GM18499 (cell line): ENCODE measurements around the gene GTSE1.

Experiments
- ATAC-seq: cut with Tn5 transposase; IDR thresholded peaks from one replicate; pipeline ENCODE4 v1.9.1; 2021; ENCODE audit warnings: moderate number of reproducible peaks; ENCODE audit not compliant: insufficient read depth, unreplicated experiment

GTSE1 gene

DNA sequence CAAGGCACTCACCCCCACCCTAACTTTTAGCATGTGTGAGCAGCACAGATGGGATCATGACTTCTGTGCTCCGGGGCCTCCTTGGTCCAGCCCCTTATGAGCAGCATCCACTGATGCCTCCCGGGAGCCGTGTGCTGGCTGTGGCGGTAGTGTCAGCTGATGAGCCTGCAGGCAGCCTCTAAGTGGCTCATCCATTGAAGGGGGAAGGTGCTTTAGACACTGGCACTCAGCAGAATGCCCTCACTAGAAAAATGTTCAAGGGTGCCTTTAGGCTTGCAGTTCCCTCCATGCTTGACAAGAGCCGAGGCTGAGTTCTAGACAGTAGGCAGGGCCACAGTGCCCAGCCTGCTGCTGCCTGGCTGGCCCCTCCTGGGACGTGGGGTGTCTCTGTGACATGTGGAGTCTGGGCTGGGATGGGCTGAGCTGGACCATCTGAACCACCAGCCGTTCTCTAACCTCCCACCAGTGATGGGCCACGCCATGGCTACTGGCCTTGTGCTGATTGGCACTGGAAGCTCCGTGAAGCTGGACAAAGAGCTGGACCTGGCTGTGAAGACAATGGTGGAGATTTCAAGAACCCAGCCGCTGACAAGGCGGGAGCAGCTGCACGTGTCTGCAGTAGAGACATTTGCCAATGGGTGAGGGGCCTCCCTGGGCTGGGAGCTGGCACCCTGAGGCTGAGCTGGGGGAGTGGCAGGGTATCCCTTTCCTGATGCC is 23.1 kb upstream of the GTSE1 start:
- no peak for ATAC-seq

DNA sequence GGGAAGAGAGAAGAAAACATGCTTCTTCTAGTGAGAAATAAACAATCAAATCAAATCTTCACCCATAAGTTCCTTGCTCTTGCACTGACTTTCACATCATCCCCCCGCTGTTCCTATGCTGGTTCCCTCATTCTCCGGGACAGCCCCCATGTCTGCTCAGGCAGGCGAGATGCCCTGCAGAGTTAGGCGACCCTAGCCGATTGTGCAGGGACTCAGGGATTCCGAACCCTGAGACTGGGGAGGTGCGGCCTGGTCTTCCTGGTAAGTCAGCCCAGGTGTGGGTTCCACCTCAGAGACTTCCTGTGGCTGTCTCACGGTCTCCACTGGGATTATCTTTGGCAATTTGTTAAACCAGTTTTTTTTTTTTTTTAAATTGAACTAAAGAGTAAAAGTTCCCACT is 22.3 kb upstream of the GTSE1 start:
- no peak for ATAC-seq

DNA sequence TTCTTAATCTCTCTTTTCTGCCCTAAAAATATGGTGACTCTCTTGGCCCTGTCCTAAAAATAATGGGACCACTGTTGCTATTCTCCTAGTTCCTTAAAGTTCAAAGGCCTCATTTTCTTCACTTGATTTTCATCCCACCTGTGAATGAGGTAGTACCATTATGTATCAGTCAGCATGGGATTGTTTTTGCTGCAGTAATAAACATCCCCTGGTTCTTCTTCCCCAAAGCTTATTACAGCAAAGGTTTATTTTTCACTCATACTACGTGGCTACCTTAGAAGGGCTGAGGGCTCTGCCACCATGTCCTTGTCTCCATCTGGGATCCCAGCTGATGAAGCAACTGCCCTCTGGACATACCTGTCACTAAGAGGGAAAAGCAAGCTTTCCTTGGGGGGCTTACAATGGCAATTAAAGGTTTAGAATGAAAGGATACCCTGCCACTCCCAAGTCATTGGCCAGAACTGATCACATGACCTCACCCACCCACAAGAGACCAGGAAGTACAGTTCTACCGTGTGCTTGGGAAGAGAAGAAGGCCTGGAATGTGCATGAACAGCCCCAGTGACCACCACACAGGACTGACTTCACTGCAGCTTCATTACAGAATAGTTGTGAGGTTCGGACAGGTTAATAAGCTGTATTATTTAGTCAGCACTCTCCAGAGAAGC is 21.1 kb upstream of the GTSE1 start:
- no peak for ATAC-seq

DNA sequence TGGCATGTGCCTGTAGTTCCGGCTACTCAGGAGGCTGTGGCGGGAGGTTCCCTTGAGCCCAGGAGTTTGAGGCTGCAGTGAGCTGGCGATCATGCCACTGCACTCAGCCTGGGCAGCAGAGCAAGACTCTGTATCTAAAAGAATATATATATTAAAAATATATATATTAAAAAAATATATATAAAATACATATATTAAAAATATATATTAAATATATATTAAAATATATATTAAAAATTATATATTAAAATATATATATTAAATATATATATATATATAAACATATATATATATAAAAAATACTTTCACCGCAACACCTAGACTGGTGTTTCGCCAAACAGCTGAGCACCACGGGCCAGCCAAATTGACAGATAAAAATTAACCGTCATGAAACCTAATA is 20.1 kb upstream of the GTSE1 start:
- no peak for ATAC-seq

DNA sequence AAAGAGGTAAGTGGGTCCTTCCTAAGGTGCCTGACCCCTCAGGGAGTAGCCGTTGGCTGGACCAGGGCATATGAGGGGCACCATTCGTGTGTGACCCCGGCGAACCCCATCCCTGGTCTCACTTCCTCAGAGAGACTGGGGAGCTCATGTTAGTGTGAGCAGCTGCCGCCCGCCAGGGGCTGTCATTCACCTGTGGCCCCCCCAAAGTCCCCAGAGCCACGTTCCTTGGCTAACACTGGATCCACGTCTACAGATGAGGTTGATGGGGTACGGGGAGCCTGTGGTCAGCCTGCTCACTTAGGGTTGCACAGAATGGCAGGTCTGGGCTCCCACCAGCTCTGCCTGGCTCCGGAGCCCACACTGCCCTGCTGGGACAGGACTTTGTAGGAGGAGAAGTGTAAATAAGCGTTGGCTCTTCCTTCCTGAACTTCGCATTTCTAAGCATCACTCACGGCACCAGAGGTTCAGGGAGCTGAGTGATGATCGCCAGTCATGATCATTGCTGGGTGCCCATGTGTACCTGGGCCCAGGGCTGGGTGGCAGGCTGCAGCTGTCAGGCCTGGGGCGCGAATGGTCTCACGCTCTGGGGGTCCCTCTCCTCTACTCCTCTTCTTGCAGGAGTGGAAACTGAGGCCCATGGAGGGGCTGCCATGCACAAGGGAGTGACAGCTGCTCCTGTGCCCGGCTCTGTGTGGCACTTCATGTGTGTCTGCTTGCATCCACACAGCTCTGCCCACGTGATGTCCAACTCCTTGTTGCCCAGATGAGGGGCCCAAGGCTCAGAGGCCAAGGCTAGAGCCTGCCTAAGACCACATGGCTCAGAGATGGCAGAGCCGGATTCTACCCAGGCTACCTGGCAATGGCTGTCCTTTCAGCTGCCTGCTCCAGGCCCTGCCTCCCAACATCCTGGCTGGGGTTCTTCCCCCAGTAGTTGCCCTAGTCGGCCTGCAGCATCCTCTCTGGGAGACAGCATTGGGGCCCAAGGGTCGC is 17.7 kb upstream of the GTSE1 start:
- ATAC-seq = no peak

DNA sequence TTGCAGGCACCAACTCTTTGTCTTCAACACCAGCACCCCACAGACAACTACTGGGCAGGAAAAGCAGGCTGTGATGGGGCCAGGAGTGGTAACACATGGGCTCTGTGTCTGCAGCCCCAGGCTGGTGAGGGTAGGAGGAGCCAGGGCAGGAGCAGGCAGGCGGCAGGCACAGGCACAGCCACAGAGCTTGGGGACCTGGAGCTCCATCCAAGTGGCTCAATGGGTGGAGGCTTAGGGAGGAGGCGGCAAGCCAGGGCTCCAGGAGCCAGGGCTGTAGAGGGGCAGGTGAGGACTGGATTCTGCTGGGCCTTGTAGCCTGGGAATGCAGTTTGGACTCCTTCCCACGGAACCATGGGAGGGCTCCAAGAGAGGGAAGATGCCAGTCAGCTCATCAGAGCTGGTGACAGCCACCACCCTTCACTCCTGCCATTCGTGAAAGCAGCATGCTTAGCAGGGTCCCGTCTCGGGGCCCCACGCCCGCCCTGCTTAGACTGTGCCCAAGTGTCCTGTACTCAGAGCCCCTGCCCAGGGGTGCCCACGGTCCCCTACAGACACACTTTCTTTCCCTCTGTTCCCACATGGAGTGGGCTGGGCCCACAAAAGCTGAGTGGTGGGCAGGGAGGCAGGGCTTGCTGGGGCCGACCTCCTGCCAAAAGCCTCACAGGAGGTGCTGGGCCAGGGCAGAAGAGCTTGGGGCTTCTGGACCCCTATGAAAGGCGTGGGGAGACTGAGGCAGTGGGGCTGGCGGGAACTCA is 16.4 kb upstream of the GTSE1 start:
- no peak for ATAC-seq

DNA sequence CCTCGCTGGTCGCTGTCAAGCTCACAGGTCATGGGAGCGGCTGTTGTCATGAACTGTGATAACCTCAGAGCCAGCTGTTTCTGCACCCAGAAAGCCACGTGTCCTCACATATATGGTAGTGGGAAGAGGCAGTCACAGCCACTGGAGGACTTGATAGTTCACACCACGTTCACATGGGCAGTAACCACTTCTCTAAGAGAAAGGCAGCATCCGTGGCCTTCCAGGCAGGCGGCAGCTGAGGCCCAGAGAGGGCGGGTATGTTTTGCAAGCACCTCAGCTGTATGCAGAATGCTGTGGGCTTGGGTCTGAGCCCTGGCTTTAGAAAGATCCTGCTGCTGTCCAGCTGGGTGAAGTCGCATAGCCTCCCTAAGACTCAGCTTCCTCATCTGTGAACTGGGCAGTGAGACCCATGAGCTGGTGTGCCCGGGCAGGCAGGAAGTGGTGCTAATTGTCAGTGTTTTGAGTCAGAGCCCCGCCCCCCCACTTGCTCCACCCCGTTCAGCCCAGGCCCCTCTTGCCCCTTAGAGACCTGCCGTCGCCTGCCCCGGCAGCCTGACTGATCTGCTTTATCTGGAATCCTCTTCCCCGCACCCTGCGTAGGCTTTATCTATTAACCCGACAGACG is 15.6 kb upstream of the GTSE1 start:
- ATAC-seq = no peak

DNA sequence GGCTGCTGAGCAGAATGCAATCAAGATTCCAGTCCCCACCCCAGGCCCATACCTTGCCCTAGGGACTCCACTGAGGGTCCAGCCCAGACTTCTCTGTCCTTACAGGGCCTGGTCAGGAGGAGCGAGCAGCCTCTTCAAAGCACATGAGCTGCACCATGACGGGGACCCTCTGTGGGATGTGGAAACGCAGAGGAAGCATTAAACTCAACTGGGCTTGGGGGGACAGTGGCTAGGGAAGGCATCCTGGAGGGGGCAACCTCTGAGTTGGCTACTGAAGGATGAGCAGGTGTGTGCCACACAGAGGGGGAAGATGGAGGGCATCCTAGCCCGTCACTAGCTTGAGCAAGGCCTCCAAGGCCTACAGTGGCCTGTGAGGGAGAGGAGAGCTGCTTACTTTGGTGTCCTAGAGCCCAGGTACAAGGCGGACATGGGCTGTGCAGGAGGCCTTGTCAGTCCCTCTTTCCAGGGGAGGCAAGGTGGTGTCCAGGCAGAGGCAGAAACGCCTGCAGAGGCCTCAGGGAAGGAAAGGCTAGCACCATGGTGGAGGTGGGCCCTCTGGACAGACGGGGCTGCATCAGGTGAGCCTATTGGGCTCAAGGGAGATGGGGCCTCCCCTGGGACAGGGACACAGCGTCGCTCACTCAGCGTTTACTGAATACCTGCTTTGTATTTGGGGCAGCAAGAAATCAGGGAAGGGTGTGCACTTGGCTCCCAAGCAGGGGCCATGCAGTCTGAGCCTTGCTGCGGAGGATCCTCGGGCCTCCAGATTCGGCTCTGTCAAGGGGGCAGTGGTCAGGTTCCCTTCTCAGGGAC is 14.6 kb upstream of the GTSE1 start:
- ATAC-seq = no peak

DNA sequence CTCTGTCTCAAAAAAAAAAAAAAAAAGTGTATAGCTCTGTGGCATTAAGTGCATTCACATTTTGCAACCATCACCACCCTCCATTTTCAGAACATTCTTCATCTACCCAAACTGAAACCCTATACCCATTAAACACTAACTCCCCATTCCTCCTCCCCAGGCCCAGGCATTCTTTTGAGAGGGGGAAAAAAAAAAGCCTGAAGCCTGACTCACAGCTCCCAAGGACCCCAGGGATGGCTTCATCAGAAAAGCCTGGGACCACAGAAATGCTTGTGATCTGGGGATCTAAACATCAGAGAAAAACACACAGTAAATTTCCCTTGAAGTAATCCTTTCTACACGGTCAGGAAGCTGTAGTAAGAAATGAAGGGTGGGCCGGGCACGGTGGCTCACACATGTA is 10.7 kb upstream of the GTSE1 start:
- no peak for ATAC-seq

DNA sequence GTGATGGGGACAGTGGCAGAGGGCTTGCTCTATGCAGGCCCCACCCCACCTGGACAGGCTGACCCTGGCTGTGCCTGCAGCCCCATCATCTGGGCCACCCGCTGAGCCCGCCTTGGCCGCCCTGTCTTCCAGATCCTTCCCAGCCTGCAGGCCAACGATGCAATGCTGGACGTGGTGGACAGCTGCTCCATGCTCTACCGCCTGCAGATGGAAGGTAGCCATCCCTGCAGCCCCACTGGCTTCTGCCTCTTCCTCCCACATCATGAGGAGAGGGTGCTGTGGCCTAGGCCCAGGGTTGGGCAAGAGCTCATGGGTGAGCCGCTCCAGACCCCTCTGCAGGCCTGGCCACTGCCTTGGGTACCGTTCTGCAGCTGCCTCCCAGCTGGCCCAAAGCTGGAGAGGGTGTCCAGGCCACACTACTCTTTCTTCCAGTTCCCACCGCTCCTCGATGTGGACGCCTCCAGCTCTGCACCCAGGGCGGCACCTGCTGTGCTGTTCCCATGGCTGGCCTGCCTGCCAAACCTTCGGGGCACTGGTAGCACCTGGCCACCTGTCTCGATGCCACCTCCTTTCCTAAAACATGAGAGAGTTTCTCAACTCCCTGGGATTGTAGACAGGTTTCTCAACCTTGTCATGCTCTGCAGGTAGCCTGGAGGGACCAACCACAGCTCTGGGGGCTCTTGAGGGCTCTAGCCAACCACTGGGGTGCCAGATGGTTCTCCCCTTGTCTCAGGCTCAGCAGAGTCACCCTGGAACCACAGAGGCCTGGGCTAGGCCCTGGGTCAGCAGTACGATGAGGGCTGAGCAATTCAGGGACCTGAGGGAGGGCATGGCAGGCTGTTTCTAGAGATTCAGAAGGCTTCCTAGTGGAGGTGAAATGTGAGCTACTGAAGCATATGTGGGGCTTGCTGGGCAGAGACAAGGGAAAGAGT is 9.5 kb upstream of the GTSE1 start:
- no peak for ATAC-seq

DNA sequence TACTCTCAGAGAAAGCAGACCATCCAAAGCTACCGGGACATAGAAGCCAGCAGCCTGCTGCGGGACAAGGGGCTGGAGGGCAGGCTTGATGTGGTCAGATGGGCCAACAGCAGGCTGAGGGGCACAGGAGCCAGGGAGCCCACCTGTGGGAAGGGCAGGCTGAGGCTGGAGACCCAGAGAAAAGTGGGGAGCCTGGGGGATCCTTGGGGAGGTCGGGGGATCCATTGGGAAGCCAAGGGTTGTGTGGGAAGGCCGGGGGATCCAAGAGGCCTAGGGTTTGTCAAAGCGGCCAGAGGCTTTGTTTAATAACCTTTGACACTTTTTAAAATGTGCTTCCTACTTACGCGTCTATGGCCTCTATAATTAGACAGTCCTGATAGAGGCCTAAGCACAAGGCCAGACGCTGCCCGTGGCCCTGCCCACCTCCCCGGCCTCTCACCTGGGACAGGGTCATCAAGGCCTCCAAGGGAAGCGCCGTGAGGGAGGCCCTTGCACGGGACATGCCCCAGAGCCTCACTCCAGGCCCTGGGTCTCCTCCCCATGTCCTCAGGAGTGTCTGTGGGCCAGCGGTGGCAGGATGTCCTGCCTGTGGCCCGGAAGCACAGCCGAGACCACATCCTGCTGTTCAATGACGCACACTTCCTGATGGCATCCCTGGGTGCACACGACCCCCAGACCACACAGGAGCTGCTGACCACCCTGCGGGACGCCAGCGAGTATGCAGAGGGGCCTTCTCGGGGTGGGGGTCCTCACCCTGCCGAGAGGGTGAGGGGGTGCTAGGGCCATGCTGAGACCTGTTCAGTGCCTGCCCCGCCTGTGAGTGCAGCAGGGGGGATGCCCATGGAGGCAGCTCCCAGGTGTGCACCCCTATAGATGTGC is 8.6 kb upstream of the GTSE1 start:
- no peak for ATAC-seq

DNA sequence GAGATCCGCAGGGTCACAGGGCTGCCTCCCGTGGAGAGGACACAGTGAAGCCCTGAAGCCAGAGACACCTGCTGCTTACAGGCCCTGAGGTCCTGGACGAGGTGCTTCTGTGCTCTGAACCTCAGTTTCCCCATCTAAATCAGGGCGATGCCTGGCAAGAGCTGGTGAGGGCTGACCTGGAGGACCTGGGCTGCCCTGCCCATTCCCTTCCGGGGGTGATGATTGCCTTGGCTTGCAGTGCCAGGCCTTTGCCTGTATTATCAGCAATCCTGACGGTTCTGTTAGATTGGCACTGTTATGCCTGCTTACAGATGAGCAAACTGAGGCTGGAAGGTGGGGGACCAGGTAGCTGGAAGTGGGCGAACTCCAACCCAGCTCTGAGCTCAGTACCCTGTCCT is 7.8 kb upstream of the GTSE1 start:
- no peak for ATAC-seq

DNA sequence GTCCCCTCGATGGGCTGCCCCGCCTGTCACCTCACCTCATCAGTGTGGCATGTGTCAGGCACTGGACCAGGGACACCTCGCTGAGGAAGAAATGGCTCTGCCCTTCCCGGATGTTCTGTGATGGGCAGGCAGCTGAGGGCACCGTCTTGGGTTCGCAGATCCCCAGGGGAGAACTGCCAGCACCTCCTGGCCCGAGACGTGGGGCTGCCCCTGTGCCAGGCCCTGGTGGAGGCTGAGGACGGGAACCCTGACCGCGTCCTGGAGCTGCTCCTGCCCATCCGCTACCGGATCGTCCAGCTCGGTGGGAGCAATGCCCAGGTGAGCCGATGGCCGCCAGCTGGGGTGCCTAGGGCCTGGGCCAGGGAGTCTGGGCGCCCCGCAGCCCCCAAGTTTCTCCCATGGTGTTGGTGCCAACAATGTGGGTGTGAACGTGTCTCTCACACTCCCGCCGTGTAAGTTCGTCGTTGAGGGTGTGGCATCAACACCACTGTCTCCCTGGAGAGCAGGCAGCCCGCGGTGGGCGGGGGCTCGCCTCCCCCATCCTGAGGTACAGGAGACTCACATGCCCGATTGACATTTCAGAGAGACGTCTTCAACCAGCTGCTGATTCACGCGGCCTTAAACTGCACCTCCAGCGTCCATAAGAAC is 7.3 kb upstream of the GTSE1 start:
- no peak for ATAC-seq

DNA sequence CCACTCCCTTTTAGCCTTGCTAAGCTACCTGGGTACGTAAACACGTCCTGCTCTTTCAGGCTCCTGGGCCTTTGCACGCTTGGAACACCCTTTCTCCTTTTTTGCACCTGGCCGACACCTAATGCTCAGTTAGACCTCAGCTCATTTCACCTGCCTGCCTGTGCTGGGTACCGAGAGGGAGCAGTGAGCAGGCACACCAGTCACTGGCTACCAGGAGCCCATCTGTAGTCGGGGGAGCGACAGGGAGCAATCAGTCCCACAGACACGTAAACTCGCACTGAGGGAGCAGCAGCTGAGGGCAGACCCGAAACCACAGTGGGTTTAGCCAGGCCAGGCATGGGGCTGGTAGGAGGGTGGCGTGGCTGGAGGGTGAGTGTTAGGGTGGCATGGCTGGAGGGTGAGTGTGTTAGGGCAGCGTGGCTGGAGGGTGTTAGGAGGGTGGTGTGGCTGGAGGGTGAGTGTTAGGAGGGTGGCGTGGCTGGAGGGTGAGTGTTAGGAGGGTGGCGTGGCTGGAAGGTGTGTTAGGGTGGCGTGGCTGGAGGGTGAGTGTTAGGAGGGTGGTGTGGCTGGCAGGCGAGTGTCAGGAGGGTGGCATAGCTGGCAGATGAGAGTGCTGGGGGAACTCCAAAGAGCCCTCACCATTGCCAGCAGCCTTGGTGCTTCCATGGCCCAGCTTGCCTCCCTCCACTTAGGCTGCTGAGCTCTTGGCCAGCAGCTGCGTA is 6.4 kb upstream of the GTSE1 start:
- no peak for ATAC-seq

DNA sequence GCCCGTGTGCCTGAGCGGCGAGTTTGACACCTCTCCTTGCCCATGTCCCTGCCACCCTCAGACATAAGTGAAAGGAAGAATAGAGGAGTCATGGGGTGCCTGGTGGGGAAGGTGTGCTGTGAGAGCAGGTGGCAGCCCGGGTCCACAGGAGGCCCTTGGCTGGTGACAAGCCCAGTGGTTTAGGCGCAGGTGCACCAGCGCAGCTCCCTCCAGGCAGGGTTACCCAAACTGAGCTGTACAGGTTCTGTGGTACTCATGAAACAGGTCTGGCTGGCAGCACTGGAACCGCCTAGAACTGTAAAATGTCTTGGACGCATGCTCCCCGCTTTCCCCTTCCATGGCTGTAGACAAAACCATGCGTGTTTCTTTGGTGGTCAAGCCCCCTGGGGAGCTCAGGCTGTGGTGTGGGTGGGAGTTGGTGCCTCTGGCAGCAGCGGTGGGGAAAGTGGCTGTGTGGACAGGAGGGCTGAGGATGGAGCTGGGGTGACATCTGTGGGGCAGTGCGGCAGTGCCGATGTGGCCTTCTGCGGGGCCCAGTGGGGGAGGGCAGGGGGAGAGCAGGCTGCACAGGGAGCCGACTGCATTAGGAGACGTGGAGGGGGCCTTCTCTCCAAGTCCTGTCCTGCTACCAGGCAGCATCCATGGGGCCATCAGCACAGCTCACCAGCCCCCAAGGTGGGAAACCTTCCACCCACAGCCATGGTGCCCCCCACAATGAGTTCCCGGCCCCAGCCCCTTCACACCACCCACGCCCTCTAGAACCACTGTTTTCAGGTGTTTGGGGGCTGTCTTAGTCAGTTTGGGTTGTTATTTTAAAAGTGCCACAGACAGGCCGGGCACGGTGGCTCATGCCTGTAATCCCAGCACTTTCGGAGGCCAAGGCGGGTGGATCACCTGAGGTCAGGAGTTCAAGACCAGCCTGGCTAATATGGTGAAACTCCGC is 5.6 kb upstream of the GTSE1 start:
- no peak for ATAC-seq
